Amniotic stem cell (primary cell): ENCODE results near the gene C22orf23.

Experiments
- DNase-seq: peaks from one replicate; lab custom pipeline; 2025; lab: John Stamatoyannopoulos, UW

Gene C22orf23

DNA sequence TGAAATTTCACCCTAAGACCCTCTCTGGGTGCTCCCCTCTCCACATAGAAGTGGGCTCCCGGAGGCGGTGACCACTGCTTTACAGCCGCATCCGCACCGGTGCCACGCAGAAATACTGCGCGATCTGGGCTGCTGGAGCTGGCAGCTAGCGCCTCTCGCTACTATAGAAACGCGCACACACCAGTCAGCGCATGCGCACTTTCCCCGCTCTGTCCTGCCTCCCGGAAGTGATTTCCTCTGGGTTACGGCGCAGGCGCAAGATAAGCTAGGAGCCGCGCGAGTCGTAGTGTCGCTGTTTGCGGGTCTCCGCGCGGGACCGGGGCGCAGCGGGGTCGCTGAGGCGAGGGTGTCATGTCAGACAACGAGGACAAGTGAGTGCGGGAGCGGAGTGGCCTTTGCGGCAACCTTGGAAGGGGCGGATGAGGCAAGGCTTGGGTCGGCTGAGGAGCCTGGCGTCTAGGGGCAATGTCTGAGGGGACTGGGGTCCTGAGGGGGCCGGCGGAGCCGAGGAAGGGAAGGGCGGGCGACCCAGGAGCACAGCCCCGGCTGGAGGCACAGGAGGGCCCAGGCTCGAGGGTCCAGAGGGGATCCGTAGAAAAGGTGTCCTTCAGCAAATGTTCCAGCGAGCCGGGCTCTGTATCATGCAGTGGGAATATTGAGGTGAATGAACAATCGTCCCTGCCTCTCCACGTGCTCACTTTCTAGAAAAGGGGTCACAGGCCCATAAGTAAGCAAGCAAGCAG is at the start of gene C22orf23, which contains the start of gene POLR2F:
Gene C22orf23, minus strand, starts transcription at position 165 of the 743 bp plus-strand sequence. CDS start 452 bp downstream, outside the sequence.
Gene POLR2F, plus strand, starts transcription at position 263 of the 743 bp plus-strand sequence. Its CDS starts 89 bp downstream, at position 352.
- peak; percentile 93 for DNase-seq

DNA sequence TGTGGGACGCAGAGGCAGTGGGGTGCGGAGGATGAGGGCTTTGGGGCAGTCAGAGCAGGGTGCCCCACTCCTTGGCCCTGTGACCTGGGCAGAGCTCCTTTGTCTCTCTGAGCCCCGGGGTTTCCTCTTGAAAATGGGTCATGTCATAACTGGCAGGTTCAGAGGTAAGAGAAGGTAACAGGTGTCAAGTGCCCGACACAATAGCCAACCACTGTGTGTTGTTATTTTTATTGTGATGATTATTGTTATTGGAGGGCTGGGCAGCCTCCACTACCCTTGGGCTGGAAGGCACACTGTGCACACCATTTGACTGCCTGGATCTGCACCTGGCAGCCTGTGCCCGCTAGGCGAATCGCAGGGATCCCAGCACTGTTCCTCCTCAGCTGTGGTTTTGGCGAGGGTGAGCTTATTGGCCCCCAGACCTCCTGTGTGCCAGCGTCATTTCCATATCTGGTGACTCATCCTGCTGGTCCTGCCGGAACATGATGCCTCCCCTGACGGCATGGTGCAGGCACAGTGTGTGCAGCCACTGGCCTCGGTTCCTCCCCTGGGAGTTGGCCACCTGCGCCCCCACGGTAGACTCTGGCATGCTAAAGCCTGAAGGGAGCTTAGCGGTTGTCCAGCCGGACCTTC is 46.4 kb upstream of the C22orf23 start:
- no peak for DNase-seq

DNA sequence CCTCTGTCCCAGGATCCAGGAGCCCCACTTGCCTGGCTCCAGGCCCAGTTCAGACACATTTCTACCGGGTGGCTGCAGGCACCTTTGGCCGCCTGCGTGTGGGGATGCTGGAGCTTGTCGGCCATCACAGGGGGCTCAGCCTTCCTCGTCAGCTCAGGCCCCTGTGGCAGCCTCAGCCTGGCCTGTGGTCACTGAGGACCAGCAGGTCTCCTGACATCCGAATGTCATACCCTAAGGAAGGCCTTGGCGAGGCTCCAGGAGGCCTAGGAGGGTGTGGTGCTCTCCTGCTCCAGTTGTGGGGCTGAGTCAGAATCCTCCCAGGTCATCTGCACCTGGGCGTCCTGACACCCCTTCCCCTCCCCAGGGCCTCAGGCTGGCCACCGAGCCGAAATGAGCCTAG is 45.8 kb upstream of the C22orf23 start:
- no peak for DNase-seq

DNA sequence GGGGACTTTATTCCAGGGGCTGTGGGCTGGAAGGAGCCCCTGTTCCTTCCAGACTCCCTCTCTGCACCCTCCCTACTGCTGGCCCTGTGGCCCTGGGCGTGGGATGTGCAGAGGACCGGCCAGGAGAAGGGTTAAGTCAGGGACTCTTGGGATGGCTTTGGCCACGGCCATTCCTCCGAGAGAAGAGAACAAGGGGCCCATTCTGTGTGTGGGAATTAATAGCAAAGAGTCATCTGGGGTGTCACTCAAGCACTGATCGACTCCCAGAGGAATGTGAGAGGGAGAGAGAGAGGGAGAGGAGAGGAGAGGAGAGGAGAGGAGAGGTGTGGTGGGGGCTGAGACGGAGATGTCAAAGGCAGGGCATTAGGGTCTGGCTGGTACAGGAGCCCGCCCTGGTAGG is 45.1 kb upstream of the C22orf23 start:
- no peak for DNase-seq

DNA sequence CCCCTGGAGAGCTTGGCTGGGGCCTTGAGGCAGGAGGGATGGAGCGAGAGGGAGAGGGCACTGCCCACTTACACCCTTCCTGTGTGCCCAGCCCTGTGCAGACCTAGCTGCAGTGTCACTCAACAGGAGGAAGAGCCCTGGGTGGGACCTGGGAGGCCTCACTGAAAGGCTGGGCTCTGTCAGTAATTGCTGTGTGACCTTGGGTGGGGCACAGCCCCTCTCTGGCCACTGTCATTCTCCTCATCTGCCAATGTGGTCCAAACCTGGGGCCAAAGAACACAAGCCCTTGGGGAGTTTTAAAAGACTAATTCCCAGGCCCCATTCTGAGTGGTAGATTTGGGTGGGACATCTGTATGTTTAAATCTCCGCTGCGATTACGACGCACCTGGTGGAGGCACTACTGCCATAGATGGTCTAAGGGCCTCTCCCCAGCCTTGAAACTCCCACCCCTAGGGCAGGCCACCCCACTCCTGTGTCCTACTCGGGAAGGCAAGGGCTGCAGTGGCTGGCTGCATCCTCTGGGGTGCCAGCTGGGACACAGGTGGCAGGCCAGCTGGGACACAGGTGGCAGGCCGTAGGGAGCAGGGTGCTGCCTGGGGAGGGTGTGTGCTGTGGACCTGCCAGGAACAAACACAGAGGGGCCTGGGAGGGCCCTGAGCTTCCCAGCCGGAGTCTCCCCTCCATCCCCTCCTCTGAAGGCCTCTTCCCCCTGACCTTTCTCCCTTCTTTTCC is 43.3 kb upstream of the C22orf23 start:
- DNase-seq: no peak

DNA sequence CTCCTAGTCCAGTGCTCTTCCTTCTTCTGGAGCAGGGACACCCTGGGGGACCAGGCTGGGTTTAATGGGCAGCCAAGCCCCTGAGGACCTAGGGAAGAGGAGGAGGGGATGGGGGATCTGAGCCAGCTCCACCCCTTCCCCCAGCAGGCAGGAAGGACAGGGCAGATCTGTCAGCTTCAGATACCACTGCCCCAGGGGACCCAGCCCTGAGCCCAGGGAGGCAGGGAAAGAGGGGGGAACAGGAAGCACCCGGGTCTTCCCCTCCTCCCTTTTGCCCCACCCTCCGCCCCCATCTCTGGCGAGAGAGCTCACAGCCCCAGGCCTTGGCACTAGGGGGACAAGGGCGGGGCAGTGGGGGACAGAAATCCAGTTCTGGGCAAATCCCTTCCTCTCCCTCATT is 42.7 kb upstream of the C22orf23 start:
- no peak for DNase-seq

DNA sequence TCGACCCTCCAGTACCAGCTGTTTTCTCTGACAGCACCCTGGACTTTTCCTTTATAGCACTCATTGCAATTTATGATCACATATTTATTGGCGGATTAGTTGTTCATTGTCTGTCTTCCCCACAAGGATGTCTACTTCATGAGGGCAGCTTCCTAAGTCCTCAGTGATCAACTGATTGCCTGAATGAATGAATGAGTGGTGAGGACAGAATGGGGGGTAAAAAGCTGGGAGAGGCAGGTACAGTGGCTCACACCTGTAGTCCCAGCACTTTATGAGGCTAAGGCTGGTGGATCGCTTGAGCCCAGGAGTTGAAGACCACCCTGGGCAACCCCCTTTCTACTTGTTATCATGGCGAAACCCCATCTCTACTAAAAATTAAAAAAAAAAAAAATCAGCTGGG is 42.1 kb upstream of the C22orf23 start:
- DNase-seq: no peak

DNA sequence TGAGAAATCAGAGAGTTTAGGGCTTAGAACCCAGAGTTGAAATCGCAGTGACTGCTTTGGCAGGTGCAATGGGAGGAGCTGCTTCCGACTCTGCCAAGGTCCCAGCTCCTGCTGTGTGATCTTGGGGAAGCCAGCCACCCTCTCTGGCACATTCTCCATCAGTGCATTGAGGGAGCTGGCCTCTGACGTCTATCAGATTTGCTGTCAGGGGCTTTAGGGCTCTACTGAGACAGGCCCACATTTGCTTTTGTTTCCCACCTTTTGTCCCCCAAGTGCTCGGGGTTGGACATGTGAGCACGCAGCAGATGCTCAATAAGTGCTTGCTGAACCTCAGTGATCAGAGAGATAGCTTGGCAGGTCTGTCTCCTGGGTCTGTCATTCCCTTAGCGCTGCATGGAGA is 41.6 kb upstream of the C22orf23 start:
- no peak for DNase-seq

DNA sequence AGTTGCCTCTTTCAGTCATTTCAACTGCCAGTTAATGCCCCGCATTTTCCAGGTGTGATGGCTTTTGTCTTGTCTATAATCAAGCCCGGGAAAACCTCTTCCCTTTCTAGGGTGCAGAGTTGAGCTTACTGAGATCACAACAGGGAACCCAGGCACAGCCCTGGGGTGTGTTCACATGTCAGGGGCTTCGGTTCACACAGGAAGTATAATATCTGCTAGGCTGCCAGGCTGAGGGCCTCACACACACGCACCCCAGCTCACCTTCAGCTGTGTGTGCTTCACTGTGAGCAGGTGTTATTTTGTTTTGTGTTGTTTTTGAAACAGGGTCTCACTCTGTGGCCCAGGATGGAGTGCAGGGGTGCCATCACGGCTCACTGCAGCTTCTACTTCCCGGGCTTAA is 40.6 kb upstream of the C22orf23 start:
- no peak for DNase-seq

DNA sequence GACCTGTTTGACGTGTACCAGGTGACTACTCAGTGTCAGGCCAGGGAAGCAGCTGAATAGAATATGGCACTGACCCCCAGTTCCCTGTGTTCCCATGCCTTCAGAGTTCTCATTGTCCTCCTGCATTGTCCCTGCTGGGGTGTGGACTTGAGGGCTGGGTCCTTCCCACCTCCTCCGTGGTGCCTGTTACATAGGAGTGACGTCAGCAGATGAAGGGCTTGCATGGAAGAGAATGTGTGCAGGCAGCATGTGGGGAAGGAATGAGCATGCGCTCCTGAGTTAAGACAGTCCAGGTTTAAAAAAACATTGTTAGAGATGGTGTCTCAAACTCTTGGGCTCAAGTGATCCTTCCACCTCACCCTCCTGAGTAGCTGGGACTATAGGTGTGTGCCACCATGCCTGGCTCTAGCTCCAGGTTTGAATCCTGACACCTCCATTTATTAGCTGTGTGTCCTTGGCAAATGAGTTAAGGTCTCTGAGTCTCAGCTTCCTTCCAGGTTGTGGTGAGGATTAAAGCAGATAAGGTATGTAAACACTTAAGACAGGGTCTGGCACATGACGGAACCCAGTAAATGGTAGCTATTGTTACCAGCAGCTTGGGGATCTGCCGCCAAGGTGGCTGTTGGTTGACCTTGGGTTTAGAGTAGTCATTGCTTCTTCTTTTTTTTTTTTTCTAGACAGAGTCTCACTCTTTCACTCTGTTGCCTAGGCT is 38.5 kb upstream of the C22orf23 start:
- DNase-seq: no peak

DNA sequence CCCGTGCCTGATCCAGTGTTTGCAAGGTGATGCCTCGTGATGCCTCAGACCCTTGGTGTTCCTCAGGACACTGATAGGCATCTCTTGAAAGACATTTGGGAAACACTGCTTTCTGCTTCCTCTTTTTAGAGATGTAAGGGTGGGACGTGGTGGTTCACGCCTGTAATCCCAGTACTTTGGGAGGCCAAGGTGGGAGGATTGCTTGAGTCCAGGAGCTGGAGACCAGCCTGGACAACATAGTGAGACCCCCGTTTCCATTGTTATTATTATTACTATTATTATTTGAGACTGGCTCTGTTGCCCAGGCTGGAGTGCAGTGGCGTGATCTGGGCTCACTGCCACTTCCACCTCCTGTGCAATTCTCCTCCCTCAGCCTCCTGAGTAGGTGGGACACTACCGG is 37.5 kb upstream of the C22orf23 start:
- no peak for DNase-seq

DNA sequence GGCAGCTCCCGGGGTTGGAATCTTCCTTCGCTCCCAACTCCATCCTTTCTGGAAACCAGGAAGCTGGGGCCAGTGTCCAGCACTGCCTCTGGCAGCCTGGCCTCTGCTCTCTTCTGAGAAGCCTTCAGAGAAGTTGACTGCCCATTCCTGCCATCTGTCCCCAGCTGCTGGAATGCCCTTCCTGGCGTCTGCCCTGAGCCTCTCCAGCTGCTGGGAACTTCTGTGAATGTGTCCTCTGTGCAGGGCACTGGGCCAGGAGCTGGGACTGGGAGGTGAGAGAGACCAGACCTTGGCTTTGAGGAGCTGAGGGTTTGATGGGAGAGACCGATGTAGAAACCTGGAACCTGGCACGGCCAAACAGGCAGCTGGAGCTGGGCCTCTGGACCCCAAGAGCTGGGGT is 36.9 kb upstream of the C22orf23 start:
- no peak for DNase-seq

DNA sequence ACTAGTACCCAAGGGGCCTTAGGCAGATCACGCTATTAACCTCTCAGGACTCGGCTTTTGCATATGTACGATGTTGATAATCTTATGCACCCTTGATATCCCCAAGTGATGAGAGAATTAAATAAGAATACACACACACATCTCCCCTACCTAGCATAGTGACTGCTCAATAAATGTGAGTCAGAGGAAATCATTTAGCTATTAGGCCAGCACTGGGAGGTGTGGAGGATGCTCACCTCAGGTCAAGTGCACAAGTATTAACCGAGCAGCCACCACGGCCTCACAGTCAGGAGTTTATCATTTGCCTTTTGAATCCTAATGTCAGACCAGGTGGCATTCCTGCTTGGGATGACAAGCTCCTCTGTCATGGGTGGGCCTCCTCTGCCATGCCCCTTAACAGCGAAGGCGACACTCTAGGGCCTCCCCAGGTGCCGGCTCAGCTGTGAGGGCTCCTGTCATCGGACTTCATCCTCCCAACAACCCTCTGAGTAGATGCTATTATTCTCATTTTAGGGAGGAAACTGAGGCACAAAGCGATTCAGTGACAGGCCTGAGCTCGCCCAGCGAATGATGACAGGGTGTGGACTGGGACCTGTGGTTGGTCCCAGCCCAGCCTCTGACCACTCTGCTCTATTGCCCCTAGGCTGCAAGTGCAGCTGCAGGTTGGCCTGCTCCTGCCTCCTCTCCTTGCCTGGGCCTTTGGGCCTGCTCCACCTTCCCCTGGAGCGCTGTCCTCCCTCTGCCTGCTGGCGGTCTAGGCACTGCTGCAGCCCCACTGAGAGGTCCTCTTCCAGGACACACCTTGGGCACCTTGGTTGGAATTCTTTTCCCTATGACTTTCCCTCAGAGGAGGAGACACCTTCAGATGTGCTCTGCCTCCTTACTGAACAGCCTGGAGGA is 36.0 kb upstream of the C22orf23 start:
- no peak for DNase-seq

DNA sequence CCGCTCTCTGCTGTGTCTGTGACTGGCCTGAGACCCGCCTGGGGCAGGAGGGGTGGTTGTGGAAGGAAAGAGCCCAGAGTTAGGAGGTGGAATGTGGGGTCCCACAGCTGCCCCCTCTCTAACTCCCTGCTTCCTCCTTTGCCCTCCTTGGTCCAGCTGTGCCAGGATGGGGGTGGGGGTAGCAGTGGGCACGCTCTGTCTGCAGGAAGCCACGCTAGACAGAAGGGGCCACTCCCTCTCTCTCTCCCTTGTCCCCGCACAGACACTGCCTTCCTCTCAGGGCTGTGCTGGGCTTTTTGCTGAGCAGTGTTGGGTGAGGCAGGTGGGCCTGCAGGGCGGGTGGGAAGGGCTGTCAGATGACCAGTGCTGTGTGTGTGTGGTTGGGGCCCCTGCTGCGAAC is 33.0 kb upstream of the C22orf23 start:
- DNase-seq: no peak

DNA sequence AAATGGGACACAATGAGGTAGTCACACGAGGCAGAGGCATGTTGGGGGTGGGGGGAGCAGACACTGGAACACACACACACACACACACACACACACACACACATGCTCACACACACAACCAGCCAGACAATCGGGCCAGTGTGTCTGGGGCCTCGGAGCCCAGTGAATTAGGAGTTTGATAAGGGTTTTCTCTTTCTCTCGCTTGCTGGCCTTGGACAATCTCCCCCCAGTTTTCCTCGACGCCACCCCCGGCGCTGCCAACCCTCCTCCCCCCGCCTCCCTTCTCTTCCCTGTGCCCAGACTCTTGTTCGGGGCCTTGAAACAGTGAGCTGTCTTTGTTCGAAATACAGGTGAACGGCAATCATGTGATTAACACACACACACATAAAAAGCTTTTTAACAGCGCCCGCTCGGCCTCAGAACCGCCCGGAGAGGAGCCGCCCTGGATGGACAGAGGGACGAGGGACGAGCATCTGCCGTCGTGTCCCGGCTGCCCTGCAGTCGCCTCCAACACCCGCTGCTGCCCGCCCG is 32.4 kb upstream of the C22orf23 start:
- no peak for DNase-seq

DNA sequence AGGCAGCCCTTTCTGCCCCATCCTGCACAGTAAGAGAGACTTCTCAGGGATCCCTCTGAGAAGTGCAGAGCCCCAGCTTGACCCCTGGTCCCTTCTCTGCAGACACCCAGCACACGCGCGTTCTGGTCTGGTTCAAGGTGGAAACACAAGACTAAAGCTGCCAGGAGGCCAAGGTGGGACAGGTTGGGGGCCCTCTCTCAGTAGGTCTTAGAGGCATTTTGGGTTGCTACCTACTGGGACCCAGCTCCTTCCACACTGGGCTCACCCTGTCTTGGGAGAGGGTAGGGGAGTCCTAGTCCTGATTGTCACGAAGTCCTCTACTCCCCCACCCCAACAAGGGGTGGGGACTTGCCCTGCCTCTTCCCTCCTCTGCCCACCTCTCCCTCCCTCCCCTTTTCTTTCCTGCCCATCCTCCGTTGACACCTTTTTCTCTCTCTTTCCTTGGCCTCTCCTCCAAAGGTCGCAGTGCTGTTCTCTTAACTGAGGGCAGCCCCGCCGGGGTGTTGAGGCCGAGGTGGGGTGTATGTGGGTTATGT is 31.7 kb upstream of the C22orf23 start:
- DNase-seq: no peak

DNA sequence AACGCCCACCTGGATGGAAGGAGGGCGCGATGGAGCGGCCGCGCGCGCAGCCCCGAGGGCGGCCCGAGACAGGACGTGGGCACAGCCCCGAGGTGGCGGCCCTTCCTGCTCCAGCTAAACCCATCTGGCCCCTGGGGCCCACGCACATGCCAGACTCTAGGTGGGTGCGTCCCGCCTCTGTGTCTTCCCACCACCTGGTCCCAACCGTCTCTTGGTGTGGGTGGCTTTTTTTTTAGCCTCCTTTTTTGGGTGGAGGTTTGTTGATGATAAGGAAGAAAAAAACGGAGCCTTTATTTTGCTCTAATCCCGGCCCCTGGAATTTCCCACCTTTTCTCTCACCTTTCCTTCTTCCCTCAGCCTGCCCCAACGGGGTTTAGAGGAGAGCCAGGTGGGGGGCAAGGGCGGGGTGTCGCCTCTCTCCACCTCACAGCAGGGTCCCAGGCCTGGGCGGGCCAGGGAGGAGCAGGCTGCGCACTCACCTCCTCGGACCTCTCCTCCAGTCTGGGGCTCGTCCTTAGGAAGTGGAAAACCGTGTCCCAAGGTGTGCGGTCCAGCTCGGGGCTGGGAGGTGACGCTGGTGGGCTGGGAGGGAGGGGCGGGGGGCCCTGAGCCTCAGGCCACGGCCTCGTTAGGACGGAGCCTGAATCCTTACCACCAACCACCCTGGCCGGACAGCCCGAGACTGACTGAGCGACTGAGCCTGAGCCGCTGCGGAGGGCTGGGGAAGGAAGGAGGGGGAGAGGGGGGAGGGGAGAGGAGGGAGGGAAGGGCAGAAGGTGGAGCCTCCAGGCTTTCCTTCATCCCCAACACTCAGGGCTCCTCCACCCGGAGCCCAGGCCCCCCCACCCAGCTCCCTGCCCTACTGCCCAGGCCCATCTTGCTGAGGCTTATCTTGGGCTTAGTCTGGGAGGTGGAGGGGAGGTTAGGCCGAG is 30.7 kb upstream of the C22orf23 start, which contains the start of gene SOX10:
Gene SOX10, minus strand, starts transcription at position 696 of the 932 bp plus-strand sequence. CDS start 771 bp downstream, outside the sequence.
- no peak for DNase-seq

DNA sequence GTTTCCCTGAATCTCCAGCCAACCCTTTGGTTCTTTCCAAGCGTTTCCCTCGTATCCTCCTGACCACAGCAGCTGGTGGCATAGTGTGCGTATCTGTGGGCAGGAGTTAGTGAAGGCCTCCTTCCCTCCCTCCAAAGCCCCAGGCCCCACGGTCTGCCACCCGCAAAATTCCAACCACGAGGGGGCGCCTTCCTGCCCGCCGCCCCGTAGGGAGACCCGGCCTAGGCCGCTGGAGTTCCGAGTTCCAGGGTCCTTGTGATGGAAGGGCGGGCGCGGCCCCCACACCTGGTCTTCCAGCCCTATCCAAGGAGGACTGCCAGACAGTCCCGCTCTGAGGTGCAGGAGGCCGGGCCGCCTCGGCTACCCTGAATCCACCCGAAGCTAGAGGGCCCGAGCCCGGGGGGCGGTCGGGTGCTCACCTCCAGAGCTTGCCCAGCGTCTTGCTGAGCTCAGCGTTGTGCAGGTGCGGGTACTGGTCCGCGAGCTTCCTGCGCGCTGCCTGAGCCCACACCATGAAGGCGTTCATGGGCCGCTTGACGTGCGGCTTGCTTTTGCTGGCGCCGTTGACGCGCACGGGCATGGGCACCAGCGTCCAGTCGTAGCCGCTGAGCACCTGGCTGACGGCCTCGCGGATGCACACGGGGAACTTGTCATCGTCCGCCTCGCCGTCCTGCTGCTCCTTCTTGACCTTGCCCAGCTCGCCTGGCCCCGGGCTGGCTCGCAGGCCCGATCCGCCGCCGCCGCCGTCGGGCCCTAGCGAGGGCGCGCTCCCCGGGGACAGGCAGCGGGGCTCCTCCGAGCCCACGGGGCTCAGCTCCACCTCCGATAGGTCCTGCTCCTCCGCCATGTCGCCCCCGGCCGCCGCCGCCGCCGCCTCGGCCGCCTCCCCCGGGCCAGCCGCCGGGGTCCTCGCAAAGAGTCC is 29.8 kb upstream of the C22orf23 start:
- DNase-seq: no peak
